Measurements from ENCODE around the gene PDIA6.
A peak's percentile ranks its signal among the peaks of the same experiment; 100 is the strongest.
"Not testable (repeated sequence)": the region's sequence is repeated elsewhere in the genome, so short reads cannot be mapped to it uniquely, and the experiment has no call there.

PDIA6 gene

DNA sequence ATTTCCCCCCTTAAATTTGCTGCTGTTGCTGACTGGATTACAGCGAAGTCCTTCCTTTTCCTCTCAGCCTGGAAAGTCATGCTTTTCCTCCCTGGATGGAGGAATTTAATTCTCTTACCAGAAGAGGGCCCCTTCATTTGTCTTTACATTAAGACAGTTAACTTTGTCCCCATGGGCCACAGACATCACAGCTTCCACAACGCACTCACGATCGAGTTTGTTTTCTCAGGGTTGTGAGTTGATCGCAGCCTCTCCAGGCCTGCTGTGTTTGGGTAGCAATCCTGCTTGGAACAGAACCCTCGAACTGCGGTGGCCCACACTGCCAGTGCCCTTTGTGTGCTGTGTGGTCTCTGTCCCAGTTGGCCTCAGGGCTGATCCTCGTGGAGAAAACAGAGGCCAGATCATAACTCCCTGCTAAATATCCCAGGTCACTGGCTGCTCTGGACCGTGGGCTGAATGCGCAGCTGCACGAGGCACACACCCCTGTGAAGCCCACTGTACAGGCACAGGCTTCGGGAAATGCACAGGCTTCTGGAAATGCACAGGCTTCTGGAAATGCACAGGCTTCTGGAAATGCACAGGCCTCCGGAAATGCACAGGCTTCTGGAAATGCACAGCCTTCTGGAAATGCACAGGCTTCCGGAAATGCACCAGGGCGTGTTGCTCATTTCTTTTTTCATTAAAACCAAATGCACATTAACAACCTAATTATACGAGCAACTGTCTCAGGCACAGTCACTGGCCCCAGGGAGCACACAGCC lies 2.2 kb upstream of the PDIA6 start:
- DNase-seq (ENCODE audit: low spot score) = no peak
- TF ChIP-seq CTCF (IDR thresholded peaks at IDR 0.05; ENCODE audit: extremely low read depth, missing control alignments) = no peak

DNA sequence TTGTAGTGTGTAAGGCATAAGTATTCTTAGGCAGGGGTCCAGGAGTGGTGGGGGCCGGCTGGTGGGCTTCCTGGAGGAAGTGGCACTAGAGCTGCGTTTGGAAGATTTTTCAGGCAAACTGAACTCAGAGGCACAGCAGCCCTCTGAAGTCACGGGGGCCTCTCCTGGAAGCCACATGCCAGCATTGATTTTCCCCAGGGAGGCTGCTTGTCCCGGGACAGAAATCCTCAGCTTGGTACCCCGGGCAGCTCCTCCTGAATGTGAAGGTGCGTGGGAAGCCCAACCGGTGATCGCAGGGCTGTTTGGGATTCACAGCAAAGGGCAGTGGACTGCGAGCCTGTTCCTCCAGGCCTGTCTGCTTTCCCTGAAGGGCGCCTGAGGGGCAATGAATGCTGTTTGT lies 1.6 kb upstream of the PDIA6 start:
- peak; percentile 4 for TF ChIP-seq CTCF (IDR thresholded peaks at IDR 0.05; ENCODE audit: extremely low read depth, missing control alignments)
- DNase-seq (ENCODE audit: low spot score) = no peak

- not testable (repeated sequence) for DNase-seq (ENCODE audit: low spot score)
Measured at GRCh38 chr2:10813163-10814138, 866 bp upstream of the PDIA6 start.

- no peak for DNase-seq (ENCODE audit: low spot score)
- no peak for TF ChIP-seq CTCF (IDR thresholded peaks at IDR 0.05; ENCODE audit: extremely low read depth, missing control alignments)
Measured at GRCh38 chr2:10811517-10811916, 1.1 kb downstream of the PDIA6 start.

DNA sequence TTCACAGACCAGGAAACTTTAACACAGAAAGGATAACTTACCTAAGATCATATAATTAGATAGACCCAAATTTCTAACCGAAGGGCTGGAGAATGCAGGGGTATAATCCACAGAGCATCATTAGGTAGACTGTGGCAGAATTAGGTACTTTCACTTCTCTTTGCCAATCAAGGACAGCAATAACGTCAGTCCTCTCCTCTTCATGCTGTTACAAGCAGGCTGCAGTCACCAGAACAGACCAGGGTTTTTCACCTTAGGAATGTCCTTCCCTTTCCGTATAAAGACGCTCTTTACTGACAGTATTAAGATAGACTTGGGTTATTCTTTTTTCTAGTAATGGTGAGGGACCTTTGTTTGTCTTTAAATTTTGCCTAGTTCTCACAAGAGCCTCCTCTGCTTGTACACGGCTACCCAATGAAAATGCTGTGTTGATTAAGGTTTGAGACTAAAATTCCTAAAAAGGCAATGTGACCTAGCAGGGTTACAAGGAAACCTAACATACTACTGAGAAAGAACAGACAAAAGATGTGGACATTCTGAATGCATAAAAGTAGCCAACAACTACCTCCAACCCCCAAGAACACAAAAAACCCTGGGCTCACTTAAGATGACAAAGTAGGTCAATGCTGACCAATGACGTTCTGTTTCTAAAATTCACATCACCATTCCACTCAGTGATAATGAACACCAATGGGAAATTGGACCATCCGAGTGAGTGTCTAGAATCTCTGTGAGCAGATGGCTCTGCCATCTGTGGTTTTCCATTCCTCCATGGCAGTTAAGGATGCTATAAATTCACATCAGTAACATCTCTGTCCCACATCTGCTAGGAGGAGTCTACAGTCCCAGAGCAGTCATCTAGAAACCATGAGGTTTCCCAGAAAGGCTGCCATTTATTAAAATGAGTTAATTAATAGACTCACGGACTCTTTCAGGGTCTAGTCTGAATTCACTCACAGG lies 2.1 kb downstream of the PDIA6 start:
- peak; percentile 50 for DNase-seq (ENCODE audit: low spot score)

DNA sequence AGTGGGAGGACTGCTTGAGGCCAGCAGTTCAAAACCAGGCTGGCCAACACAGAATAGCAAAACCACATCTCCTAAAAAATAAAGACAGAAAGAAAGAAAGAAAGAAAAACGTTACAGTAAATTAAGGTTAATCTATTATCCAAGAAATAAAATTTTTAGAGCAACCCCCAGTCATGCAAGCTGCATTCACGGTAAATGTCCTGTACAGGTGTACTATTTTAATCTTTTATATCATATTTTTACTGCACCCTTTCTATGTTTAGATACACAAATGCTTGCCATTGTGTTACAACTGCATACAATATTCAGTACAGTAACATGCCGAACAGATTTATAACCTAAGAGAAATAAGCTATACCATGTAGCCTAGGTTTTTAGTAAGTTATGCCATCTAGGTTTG lies 6.0 kb downstream of the PDIA6 start:
- no peak for DNase-seq (ENCODE audit: low spot score)

More for the DNA sequence above, 2.1 kb downstream of the PDIA6 start:
- no peak for TF ChIP-seq CTCF (IDR thresholded peaks at IDR 0.05; ENCODE audit: extremely low read depth, missing control alignments)

GRCh38 chr2:10805990-10806389 lies 6.6 kb downstream of the PDIA6 start:
- DNase-seq (ENCODE audit: low spot score) = not testable (repeated sequence)

More for the DNA sequence above, 6.0 kb downstream of the PDIA6 start:
- no peak for TF ChIP-seq CTCF (IDR thresholded peaks at IDR 0.05; ENCODE audit: extremely low read depth, missing control alignments)
